Measurements from ENCODE around the gene PRSS38.
"Not testable (repeated sequence)": the region's sequence is repeated elsewhere in the genome, so short reads cannot be mapped to it uniquely, and the experiment has no call there.

The PRSS38 gene

DNA sequence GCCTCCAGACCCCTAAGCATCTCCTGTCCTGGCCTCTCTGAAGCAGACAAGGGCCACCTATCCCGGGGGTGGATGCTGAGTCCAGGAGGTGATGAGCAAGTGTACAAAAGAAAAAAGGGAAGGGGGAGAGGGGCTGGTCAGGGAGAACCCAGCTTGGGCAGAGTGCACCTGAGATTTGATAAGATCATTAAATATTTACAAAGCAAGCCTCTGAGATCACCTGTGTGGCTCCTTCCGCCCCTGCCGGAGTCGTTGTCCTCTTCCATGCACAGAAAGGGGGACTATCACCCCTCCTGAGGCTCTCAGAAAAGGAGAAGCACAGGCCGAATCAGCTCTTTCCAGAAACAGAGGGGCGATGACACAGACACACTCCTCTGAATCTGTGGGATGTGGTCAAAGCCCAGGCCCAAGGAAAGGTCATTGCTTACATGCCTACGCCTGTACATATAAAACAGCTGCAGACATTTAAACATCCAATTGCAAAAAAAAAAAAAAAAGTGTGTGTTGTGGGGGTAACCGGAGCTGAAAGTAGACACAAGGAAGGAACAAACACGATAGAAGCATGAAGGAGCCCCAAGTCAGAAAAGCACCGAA is 30.9 kb downstream of the PRSS38 start:
- no peak for DNase-seq

DNA sequence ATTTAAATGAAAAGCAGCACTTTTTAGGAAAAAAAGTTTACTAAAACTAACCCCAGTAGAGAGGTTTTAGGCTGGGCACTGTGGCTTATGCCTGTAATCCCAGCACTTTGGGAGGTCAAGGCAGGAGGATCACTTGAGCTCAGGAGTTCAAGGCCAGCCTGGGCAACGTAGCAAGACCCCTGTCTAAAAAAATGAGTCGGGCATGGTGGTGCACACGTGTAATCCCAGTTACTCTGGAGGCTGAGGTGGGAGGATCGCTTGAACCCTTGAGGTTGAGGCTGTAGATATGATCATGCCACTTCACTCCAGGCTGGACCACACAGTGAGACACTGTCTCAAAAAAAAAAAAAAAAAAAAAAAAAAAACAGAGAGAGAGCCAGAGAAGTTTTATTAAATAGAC is 31.6 kb downstream of the PRSS38 start:
- not testable (repeated sequence) for DNase-seq

DNA sequence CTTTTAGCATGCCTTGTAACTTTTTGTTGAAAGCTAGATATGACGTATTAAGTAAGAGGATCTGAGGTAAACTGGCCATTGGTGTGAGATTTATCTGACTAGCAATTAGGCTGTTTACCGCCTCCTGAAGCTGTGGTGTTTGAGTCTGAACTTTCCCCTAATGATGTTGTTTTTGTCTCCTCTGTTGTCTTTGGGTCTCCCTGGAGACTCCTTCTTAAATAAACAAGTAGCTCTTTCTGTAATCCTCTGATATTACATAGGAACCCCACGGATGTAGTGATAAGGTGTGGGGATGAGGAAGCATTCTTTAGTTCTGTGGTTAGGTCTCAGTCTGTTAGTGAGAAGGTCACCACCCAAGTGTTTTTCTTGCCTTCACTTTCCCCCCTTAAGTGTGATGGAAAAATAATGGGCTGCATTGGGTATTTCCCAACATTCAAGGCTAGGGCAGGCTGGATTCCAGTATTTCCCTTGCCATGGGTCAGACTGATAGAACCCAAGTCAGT is 33.0 kb downstream of the PRSS38 start:
- no peak for DNase-seq

DNA sequence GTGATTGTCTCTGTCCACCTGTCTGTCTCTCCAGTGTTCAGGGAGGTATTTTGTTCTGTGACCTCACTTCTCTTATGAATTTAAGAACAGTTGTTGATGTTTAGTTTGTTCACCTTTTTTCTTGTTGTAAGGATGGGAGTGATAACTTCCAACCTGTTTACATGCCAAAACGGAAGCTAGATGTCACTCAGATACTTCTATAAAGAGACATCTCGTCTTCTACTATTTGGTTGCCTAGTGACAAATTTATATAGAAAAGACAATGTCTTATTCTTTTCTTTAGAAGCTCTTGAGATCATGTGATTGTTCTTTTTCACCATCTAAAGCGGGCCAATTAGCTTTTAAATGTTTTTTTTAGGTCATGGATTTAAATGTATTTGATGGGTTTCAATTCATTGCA is 33.8 kb downstream of the PRSS38 start:
- DNase-seq: no peak

DNA sequence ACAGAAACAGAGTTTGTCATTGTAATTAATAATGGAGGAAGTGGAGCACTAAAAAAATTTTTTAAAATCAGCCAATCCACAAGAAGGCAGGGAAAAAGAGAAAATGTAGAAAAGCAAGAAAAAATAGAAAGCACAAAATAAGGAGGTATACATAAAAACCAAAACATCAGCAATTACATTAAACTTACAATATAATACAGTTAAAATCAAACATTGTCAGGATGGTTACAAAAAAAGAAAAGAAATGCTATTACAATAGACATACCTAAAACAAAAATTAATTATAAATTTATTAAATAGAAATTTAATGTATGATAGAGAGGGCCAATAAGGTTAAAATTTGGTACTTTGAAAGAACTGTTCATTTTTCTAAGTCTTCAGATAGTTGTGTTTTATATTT is 38.7 kb downstream of the PRSS38 start:
- DNase-seq: no peak

DNA sequence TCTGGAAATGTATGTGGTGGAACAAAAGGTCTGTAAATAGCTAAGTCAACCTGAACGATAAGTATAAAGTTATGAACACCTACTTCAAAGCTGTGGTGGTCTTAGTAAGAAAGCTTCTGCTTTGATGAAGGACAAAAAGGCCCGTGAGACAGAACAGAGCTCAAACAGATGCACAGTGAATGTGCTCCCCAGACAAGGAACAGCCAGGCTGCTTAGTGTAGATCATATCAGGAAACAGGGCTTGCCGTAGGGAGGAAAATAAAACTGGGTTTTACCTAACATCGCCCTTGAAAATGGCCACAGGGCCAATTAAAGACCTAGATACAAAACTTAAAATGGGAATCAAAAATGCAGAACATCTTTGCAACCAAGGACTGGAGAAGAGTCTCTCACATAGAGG is 40.2 kb downstream of the PRSS38 start:
- no peak for DNase-seq

DNA sequence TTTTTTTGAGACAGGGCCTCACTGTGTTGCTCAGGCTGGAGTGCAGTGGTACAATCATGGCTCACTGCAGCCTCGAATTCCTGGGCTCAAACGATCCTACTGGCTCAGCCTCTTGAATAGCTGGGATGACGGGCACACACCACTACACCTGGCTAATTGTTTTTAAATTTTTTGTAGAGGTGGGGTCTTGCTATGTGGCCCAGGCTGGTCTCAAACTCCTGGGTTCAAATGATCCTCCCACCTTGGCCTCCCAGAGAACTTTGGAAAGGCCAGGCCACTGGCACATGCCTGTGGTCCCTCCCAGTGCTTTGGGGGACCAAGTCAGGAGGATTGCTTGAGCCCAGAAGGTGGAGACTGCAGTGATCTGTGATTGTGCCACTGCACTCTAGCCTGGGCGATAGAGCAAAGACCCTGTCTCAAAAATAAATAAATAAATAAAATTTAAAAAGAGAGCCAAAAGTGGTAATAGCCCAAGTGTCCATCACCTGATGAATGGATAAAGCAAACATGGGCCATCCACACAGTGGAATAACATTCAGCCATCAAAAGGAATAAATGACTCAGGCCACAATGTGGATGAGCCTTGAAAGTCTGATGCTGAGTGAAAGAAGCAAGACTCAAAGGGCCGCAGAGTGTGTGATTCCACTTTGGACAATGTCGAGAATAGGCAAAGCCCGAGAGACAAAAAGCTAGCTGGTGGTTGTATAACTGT is 40.8 kb downstream of the PRSS38 start:
- DNase-seq: no peak

DNA sequence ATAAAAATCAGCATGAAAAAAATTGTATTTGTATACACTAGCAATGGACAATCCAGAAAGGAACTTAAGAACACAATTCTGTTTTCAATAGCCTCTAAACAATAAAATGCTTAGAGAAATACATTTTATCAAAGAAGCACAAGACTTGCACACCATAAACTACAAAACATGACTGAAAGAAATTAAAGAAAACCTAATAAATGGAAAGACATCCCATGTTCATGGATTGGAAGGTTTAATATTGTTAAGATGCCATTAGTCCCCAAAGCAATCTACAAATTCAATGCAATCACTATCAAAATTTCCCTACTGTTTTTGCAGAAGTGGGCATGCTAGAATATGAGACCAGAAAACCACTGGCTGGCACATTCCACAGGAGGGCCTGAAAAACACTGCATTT is 49.4 kb downstream of the PRSS38 start:
- DNase-seq: no peak

DNA sequence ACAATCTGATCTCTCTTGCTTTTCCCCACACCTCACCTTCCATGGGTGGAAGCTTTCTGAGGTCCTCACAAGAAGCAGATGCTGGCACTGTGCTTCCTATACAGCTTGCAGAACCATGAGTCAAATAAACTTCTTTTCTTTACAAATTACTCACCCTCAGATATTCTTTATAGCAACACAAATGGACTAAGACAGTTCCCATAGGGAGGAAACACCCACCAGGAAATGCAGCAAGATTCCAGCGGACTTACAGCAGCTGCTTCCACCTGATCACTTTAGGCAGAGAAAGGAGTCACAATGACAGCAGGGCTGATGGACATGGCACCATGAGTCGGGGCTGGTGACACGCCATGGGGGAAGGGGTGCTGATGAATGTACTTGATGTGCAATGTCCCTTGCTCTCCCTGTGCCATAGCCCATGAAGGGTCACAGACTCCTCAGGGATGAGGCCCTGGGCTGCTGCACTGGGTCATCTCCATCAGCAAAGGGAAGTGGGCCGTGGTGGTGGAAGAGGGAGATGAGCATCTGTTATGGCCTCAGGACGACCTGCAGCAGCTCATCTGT is 53.9 kb downstream of the PRSS38 start:
- DNase-seq: no peak

DNA sequence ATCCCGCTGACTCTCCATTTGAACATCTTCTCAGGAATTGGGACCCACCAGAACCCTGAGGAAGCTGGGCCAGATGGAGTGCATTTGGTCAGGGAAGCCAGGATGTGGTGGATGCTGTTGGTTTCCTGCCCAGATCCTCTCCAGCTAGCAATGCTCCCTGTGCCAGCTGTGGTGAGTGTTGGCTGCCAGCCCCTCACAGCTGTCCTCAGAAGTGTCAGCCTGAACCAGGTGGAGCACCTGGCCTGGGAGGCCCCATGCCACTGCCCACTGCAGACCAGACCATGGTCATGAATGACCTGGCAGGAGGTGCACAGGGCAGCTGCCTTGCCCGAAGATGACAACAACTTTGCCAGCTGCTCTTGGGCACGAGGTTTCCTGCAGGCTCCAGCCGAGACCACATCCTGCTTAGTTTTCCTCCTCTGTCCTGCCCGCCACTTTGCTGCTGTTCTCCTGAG is 54.4 kb downstream of the PRSS38 start:
- DNase-seq: peak in 1 of 2 donors; percentile 21

DNA sequence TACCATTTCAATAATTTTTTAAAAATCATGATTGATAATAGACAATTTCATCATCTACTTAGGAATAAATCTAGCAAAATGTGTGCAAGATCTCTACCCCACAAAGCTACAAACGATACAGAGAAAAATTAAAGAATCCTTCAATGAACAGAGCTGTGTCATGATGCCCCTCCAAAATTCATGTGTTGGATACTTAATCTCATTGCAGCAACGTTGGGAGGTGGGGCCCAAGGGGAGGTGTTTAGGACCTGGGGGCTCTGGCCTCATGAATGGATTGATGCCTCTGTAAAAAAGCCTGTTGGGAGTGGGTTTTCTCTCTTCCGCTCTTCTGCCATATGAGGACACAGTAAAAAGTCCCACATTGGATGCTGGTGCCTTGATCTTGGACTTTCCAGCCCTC is 54.9 kb downstream of the PRSS38 start:
- DNase-seq: no peak

DNA sequence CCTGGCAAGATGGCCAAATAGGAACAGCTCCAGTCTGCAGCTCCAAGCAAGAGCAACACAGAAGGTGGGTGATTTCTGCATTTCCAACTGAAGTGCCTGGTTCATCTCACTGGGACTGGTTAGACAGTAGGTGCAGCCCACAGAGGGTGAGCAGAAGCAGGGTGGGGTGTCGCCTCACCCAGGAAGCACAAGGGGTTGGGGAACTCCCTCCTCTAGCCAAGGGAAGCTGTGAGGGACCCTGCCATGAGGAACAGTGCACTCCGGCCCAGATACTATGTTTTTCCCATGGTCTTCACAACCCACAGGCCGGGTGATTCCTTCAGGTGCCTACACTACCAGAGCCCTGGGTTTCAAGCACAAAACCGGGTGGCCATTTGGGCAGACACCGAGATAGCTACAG is 56.4 kb downstream of the PRSS38 start:
- not testable (repeated sequence) for DNase-seq

DNA sequence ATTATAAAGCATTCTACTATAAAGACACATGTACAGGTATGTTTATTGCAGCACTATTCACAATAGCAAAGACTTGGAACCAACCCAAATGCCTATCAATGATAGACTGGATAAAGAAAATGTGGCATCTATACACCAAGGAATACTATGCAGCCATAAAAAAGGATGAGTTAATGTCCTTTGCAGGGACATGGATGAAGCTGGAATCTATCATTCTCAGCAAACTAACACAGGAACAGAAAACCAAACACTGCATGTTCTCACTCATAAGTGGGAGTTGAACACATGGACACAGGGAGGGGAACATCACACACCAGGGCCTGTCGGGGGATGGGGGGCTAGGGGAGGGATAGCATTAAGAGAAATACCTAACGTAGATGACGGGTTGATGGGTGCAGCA is 62.3 kb downstream of the PRSS38 start:
- not testable (repeated sequence) for DNase-seq

DNA sequence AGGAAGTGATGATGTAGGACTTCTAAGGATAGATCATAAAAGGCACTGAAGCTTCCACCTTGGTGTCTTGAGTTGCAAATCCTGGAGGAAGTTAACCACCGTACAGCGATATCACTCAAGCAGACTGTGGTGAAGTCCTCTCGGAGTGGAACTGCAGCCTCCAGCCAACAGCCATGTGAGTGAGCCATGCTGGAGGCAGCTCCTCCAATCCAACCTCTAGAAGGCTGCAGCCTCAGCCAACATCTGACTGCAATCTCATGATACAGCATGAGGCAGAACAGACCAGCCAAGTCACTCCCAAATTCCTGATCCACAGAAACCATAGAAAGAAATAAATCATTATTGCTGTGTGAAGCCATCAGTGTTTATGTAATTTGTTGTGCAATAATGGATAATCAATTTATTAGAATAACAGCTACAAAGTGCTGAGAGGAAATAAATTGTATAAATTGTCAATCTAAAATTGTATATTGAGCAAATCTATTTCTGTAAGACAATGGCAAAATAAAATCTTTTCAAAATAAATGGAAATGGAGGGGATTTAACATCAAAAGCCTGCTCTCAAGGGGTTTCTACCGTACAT is 65.0 kb downstream of the PRSS38 start:
- no peak for DNase-seq

DNA sequence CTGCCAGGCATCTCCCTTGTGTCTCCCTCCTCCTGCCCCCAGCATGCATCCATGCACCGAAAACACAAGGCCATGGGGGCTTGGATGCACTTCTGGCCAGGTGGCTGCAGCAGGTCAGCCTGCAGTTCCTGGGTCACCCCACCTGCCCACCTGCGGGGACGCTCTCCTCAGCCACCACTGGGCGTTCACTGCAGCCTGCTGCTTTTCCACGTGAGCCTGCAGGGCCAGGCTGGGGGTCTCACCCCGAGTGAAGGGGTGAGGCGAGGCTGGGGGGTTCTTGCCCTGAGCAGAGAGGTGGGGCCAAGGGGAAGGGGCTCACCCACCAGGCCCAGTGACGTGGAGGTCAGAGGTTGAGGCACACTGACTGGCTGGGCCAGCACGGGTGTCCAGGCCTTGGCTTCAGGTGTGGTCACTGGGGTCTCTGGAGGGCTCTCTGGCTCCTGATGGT is 67.6 kb downstream of the PRSS38 start:
- DNase-seq: no peak

DNA sequence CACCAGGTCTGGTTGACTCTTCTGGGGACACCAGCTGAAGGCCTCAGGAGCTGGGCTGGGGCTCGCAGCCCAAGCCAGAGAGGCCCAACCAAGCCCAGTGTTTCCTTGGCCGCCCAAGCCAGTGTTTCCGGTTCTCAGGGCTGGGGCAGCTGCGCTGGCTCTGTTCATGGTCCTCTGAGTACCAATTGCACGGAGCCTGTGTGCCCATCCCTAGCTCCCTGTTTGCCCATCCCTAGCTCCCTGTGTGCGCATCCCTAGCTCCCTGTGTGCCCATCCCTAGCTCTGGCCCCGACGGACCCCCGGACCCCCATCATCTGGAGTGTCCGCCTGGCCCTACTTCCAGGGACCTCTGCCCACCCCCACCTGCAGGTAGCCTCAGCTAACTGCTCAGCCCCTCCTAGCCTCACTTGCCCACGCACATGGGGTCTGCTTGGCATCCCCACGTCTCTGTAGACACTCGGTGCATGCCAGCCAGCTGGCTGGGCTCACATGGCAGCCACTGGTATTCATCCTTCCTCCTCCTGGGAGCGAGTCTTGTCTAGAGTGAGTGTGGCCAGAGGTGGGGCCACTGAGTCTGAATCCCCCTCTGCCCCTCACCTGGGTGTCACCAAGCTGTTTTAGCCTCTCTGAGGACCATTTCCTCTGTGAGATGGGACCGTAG is 68.3 kb downstream of the PRSS38 start:
- no peak for DNase-seq

DNA sequence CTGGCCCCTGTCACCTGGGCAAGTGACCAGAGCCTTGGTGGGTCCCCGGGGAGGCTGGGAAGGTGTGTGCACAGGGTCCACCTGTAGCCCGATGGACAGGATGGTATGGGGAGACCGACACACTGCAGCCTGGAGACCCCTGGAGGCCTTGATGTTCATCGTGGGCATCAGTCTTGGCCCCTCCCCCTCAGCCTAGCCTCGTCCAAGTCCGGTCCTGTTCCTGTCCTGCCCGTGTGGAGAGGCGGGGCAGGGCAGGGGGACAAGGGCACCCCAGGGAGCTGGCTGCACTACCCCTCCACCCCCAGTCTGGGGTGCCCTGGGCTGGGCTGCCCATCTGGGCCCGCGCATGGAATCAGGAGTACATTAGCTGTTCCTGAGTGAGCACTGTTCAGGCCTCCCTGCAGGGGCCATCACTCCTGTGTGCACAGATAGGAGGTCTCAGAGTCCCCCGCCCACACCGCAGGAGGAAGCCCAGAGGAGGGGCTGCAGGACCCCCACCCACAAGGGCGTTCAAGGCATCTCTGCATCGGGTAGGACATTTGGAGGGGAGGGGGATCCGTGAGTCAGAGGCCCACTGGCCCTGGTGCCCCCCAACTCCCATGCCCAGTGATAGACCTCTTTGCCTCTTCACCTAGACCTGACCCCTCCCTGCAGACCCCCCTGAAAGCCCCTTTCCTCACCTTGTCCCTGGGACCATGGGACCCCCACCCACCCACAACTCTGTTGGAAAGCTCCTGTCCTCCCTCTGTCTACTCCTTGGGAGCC is 69.1 kb downstream of the PRSS38 start:
- no peak for DNase-seq

DNA sequence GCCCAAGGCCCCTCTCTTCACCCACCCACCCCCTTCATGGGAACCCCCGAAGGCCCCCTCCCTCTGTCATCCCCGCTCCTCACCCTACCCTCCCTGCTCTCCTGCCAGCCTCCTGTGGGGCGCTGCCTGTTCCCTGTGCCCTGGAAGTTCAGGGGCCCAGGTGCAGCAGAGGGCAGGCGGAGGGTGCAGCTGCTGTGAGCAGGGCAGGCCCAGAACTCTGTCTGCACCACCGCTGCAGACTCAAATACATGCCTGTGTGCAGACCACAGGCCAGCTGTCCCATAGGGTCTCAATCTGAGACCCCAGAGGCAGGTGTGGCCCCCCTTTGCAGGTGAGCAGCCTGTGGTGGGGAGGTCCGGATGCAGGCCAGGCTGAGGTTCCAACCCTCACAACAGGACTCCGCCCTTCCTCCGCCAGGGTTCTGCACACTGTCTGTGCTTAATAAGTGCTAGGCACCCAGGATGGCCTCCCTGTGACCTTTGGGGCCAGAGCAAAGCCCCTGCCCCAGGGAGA is 69.7 kb downstream of the PRSS38 start:
- DNase-seq: peak in 1 of 2 donors; percentile 28

DNA sequence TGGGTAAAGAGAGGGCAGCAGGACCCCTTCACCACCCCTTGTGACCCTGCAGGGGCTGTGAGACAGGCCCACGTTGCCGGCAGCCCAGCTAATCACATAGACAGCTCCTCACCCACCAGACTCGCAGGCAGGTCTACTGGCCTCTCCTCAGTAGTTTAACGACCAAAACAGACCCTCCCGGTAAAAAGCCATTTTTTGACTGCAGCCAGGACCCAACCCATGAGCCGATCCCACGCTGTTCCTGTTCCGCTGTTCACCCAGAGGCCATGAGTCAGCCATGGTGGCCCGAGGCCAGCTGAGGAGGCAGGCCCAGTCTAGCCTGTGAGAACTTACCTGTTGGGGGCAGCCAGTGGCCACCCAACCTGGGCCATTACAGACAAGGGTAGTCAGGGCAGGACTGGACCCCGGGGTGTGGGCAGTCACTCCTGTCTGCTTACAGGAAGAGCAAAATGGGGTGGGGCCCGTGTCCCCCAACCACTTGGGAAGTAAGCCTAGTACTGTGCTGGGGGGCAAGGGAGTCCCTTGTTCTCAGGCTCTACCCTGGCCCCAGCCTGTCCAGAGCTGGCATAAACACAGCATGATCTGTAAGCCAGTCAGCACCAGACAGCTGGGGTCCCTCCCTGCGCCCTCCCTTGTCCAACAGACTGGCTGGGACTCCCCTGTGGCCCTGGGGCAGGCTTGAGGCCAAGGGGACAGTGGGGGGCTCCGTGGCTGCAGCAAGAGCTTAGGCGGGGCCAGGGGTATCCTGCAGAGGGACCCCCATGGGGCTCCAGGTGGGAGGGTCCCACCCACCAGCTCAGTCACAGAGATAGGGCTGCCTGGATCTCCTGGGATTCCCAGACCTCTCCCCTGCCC is 70.4 kb downstream of the PRSS38 start:
- DNase-seq: no peak

DNA sequence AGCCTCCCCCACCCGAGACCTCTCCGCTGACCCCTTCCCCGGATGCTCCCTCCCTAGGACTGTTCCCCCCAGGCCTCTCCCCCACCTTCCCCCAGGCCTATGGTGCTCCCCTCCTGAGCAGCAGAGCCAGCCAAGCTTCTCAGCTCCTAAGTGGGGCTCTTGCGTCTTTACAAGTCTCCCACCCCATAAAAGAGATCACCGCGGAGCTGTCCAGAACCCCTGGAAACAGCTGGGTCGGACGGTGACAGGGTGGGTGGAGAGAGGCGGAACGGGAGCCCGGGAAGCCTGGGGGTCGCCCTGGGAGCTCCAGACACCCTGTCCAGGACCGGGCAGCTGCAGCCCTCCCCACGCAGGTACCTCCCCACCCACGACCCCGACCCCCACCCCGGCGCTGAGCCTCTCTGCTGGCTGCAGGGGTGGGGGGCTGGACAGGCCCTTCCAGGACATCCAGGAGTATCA is 71.1 kb downstream of the PRSS38 start:
- no peak for DNase-seq
